HepG2 (cell line): Measurements from ENCODE around the gene ANXA6. TPM values are rescaled to one million over a fixed set of nuclear protein-coding genes. Genes with fewer than 3 reads are reported as not detected.

Experiments
- ATAC-seq: fragments of 200-7000 bp; cut with Tn5 transposase; 3 replicates; pipeline ENCODE4 v1.9.1; 2020; ENCODE audit warnings: mild to moderate bottlenecking, moderate library complexity
- BruUV-seq: library from RNA; stranded (reverse); fragments of 400-500 nt; replicated peaks from 2 replicates; lab custom pipeline; 2021; lab: Mats Ljungman, UMichigan
- CTCF ChIA-PET: fragments of 300-600 bp; formaldehyde crosslinking; extraction: SDS; loops from one replicate; lab custom pipeline; 2021; ENCODE audit warnings: low total read pairs, inconsistent platforms, low intra/inter-chr PET ratio; lab: Yijun Ruan, JAX
- POLR2A ChIA-PET: fragments of 350-600 bp; sonication (Branson Sonifier 250); formaldehyde crosslinking; loops from one replicate; lab custom pipeline; 2020; ENCODE audit warnings: antibody characterized with exemption, inconsistent platforms; lab: Yijun Ruan, JAX
- DNase-seq: peaks from one replicate; pipeline ENCODE4 v3.0.0-alpha.2; 2015; ENCODE audit warnings: low spot score
- FAIRE-seq: peaks from 3 replicates; lab custom pipeline; 2011; peaks lifted over from hg19 to GRCh38; lab: Jason Lieb, UNC
- H2AFZ ChIP-seq: one replicate; pipeline ENCODE4 v1.6.1; 2011; ENCODE audit warnings: low read length, inconsistent platforms
- H3K27ac ChIP-seq: fragments of 300-600 bp; 3 replicates; pipeline ENCODE4 v1.8.0; 2011; ENCODE audit warnings: mixed run types, mild to moderate bottlenecking, mixed read lengths, low read length, inconsistent platforms; ENCODE audit not compliant: insufficient read depth; ENCODE audit errors: extremely low read length
- H3K27me3 ChIP-seq, 2 experiments: fragments of 200-600 bp in 1 of 2; 2 replicates in 1 of 2; 3 replicates in 1 of 2; pipeline versions ENCODE4 v1.6.0 to v1.8.0; 2011; ENCODE audit warnings: low read length in 2 of 2, mild to moderate bottlenecking in 2 of 2, moderate library complexity in 2 of 2, inconsistent platforms in 1 of 2; ENCODE audit not compliant: insufficient read depth in 2 of 2, control insufficient read depth in 1 of 2
- H3K36me3 ChIP-seq, 2 experiments: fragments of 200-600 bp in 1 of 2; replicated peaks in 1 of 2; 2 replicates in 1 of 2; 3 replicates in 1 of 2; pipeline versions ENCODE4 v1.5.1 to v1.8.0; 2011; ENCODE audit warnings: low read length in 2 of 2, inconsistent platforms in 1 of 2; ENCODE audit not compliant: insufficient read depth in 2 of 2, control insufficient read depth in 1 of 2
- H3K4me1 ChIP-seq: 2 replicates; pipeline ENCODE4 v1.5.1; 2012; ENCODE audit warnings: low read length, inconsistent platforms; ENCODE audit not compliant: insufficient read depth
- H3K4me2 ChIP-seq: 2 replicates; pipeline ENCODE4 v1.6.0; 2011; ENCODE audit warnings: low read depth, low read length, inconsistent platforms
- H3K4me3 ChIP-seq, 3 experiments: fragments of 200-600 bp in 1 of 3; sonication (generic), shearing (Covaris generic) in 1 of 3; replicated peaks in 1 of 3; 2 replicates each; pipeline ENCODE4 v1.5.1; 2011 to 2016; ENCODE audit warnings: low read length in 3 of 3, inconsistent platforms in 2 of 3, low read depth in 2 of 3, mild to moderate bottlenecking in 2 of 3, control low read depth in 1 of 3, mixed read lengths in 1 of 3; ENCODE audit not compliant: insufficient read depth in 1 of 3
- H3K79me2 ChIP-seq: one replicate; pipeline ENCODE4 v1.6.1; 2011; ENCODE audit warnings: low read length, inconsistent platforms; ENCODE audit not compliant: insufficient read depth
- H3K9ac ChIP-seq: 2 replicates; pipeline ENCODE4 v1.6.0; 2011; ENCODE audit warnings: mild to moderate bottlenecking, low read depth, low read length, inconsistent platforms; ENCODE audit not compliant: insufficient read depth
- H3K9me3 ChIP-seq: 2 replicates; pipeline ENCODE4 v1.5.1; 2012; ENCODE audit warnings: mild to moderate bottlenecking, low read length
- H4K20me1 ChIP-seq: 2 replicates; pipeline ENCODE4 v1.6.0; 2011; ENCODE audit warnings: inconsistent platforms, mild to moderate bottlenecking, low read length, moderate library complexity; ENCODE audit not compliant: insufficient read depth
- ESRRA ChIP-seq: sonication (generic); formaldehyde crosslinking; IDR thresholded peaks from 2 replicates; pipeline ENCODE4 v1.5.1; 2020; ENCODE audit warnings: mild to moderate bottlenecking, low read depth, missing genetic modification reagents
- FOXC1 ChIP-seq: sonication (generic); formaldehyde crosslinking; IDR thresholded peaks from 2 replicates; pipeline ENCODE4 v1.8.0; 2022; ENCODE audit warnings: mild to moderate bottlenecking, missing genetic modification reagents, borderline replicate concordance
- GATA4 ChIP-seq: sonication (generic); IDR thresholded peaks from 2 replicates; pipeline ENCODE4 v1.6.1; 2016; ENCODE audit warnings: antibody characterized with exemption, low read depth, borderline replicate concordance
- HNRNPH1 ChIP-seq: fragments of 200-400 bp; formaldehyde crosslinking; optimal IDR thresholded peaks from 2 replicates; pipeline ENCODE3; 2017; ENCODE audit warnings: mild to moderate bottlenecking, low read depth, low read length
- NCOA1 ChIP-seq: sonication (generic); formaldehyde crosslinking; IDR thresholded peaks from 2 replicates; pipeline ENCODE4 v1.9.0; 2021; ENCODE audit warnings: missing genetic modification reagents
- RAD51 ChIP-seq: fragments of 450-650 bp; IDR thresholded peaks from 2 replicates; pipeline ENCODE4 v1.6.1; 2016; ENCODE audit warnings: borderline replicate concordance
- SMC3 ChIP-seq: IDR thresholded peaks from 2 replicates; pipeline ENCODE4 v1.6.1; 2011; ENCODE audit warnings: low read length, improper control_type of control experiment
- THAP11 ChIP-seq: IDR thresholded peaks from 2 replicates; pipeline ENCODE4 v1.6.1; 2016; ENCODE audit warnings: missing biosample characterization, missing genetic modification reagents
- WIZ ChIP-seq: sonication (generic); formaldehyde crosslinking; IDR thresholded peaks from 2 replicates; pipeline ENCODE4 v1.5.1; 2020; ENCODE audit warnings: mild to moderate bottlenecking, missing genetic modification reagents
- ZNF577 ChIP-seq: sonication (generic); formaldehyde crosslinking; IDR thresholded peaks from 2 replicates; pipeline ENCODE4 v1.4.0; 2020; ENCODE audit warnings: mild to moderate bottlenecking, low read depth, missing genetic modification reagents, borderline replicate concordance
- ZNF619 ChIP-seq: sonication (generic); formaldehyde crosslinking; IDR thresholded peaks from 2 replicates; pipeline ENCODE4 v1.4.0; 2020; ENCODE audit warnings: mild to moderate bottlenecking, missing genetic modification reagents
- ZNF776 ChIP-seq: sonication (generic); formaldehyde crosslinking; IDR thresholded peaks from 2 replicates; pipeline ENCODE4 v1.4.0; 2020; ENCODE audit warnings: mild to moderate bottlenecking, missing genetic modification reagents
- ZZZ3 ChIP-seq: sonication (generic); formaldehyde crosslinking; IDR thresholded peaks from 2 replicates; pipeline ENCODE4 v1.4.0; 2020; ENCODE audit warnings: missing genetic modification reagents, mild to moderate bottlenecking, borderline replicate concordance
- WGBS: methylation state at CpG from one replicate; pipeline ENCODE4 v1.1.6; 2017; ENCODE audit warnings: low lambda C conversion rate; 5-methylcytosine and 5-hydroxymethylcytosine counted together
- in situ Hi-C: cut with HindIII; loops from 2 replicates; pipeline ENCODE4 v1.10.0; 2017; ENCODE audit warnings: low pct_unique_long_range_greater_than_20kb; ENCODE audit not compliant: extremely low pct_ligation_motif_present
- intact Hi-C: fragments of 100-400 bp; cut with micrococcal nuclease; formaldehyde crosslinking; loops from one replicate; pipeline ENCODE4 v1.10.0; 2022; ENCODE audit not compliant: unreplicated experiment
- polyA plus RNA-seq, 8 experiments: library from polyadenylated mRNA; depleted of rRNA in 3 of 8; stranded (reverse) in 7 of 8; unstranded in 1 of 8; fragments of >200 nt; fragmentation: Illumina TruSeq in 4 of 8; extraction: Trizol in 4 of 8; gene quantifications; 2 replicates each; pipeline versions ENCODE4 v1.2.1 to v1.2.3, GENCODE V29; 2011 to 2016; ENCODE audit warnings: low read depth in 4 of 8, missing spikeins in 1 of 8, mixed read lengths in 1 of 8; ENCODE audit not compliant: insufficient read depth in 1 of 8
- total RNA-seq, 5 experiments: library from RNA; depleted of rRNA; stranded (reverse); fragments of >200 nt; fragmentation: Illumina TruSeq; extraction: Trizol; gene quantifications; 2 replicates each; pipeline ENCODE4 v1.2.3, GENCODE V29; 2016; ENCODE audit warnings: low read depth in 1 of 5
- TF ChIP-seq, protein P1 (sequence below): IDR thresholded peaks from 2 replicates; pipeline ENCODE4 v1.6.1; 2018; ENCODE audit warnings: missing genetic modification reagents
- TF ChIP-seq, protein P2 (sequence below): IDR thresholded peaks from 2 replicates; pipeline ENCODE4 v1.6.1; 2016; ENCODE audit warnings: mild to moderate bottlenecking
- TF ChIP-seq, protein P3 (sequence below): sonication (generic); formaldehyde crosslinking; IDR thresholded peaks from 2 replicates; pipeline ENCODE4 v1.4.0; 2020; ENCODE audit warnings: missing genetic modification reagents
- TF ChIP-seq, protein P4 (sequence below): IDR thresholded peaks from 2 replicates; pipeline ENCODE4 v1.6.1; 2016; ENCODE audit warnings: missing compliant biosample characterization, missing genetic modification reagents, borderline replicate concordance
- TF ChIP-seq, protein P5 (sequence below): sonication (generic); formaldehyde crosslinking; IDR thresholded peaks from 2 replicates; pipeline ENCODE4 v1.5.1; 2020; ENCODE audit warnings: missing genetic modification reagents, mild to moderate bottlenecking, borderline replicate concordance

ANXA6 gene
- total and polyA plus RNA-seq, 2 of the 13 experiments (the other 11 are each of a cell fraction or from before 2014, with no cell fraction given): 103 to 125 TPM

GRCh38 chr5:151065609-151066008 is 92.0 kb downstream of the ANXA6 start:
- Histone ChIP-seq H3K27me3 (no peaks in the 10 kb centered on the region), H3K4me1 (peaks cover 42% of the 10 kb centered on the region), H4K20me1 (peaks cover 62% of the 10 kb centered on the region; the same call in 1 of the 2 replicates), H3K4me3 (no peak overlapping the region), H3K4me2 (no peak overlapping the region), H3K9me3 (no peaks in the 10 kb centered on the region), H3K9ac (no peak overlapping the region), H2AFZ (no peak overlapping the region), H3K27ac (no peak overlapping the region), H3K79me2 (peaks cover 62% of the 10 kb centered on the region), H3K36me3 (peaks cover 33 to 65% of the 10 kb centered on the region in 2 experiments)
- no TSS peak for BruUV-seq
- no peak for FAIRE-seq
- ATAC-seq: no peak
- WGBS: 100% methylated on average over 1 of the region's 1 CpG
- POLR2A ChIA-PET: no interaction called here
- intact Hi-C loops (no loop called here), in situ Hi-C loops (no loop called here)
- DNase-seq: no peak
- CTCF ChIA-PET: no interaction called here
- TF ChIP-seq, protein P1, sequence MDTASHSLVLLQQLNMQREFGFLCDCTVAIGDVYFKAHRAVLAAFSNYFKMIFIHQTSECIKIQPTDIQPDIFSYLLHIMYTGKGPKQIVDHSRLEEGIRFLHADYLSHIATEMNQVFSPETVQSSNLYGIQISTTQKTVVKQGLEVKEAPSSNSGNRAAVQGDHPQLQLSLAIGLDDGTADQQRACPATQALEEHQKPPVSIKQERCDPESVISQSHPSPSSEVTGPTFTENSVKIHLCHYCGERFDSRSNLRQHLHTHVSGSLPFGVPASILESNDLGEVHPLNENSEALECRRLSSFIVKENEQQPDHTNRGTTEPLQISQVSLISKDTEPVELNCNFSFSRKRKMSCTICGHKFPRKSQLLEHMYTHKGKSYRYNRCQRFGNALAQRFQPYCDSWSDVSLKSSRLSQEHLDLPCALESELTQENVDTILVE (CRISPR knock-in tag): no peak
- TF ChIP-seq NCOA1 (CRISPR knock-in tag) (no peak), ZNF619 (CRISPR knock-in tag) (no peak), SMC3 (no peak), ZNF577 (CRISPR knock-in tag) (no peak), WIZ (CRISPR knock-in tag) (no peak), HNRNPH1 (no peak), ZNF776 (CRISPR knock-in tag) (no peak), ESRRA (no peak), THAP11 (CRISPR knock-in tag) (no peak), RAD51 (no peak), FOXC1 (CRISPR knock-in tag) (no peak), GATA4 (no peak), ZZZ3 (CRISPR knock-in tag) (no peak)
- TF ChIP-seq, protein P2, sequence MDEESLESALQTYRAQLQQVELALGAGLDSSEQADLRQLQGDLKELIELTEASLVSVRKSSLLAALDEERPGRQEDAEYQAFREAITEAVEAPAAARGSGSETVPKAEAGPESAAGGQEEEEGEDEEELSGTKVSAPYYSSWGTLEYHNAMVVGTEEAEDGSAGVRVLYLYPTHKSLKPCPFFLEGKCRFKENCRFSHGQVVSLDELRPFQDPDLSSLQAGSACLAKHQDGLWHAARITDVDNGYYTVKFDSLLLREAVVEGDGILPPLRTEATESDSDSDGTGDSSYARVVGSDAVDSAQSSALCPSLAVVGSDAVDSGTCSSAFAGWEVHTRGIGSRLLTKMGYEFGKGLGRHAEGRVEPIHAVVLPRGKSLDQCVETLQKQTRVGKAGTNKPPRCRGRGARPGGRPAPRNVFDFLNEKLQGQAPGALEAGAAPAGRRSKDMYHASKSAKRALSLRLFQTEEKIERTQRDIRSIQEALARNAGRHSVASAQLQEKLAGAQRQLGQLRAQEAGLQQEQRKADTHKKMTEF: no peak
- TF ChIP-seq, protein P3, sequence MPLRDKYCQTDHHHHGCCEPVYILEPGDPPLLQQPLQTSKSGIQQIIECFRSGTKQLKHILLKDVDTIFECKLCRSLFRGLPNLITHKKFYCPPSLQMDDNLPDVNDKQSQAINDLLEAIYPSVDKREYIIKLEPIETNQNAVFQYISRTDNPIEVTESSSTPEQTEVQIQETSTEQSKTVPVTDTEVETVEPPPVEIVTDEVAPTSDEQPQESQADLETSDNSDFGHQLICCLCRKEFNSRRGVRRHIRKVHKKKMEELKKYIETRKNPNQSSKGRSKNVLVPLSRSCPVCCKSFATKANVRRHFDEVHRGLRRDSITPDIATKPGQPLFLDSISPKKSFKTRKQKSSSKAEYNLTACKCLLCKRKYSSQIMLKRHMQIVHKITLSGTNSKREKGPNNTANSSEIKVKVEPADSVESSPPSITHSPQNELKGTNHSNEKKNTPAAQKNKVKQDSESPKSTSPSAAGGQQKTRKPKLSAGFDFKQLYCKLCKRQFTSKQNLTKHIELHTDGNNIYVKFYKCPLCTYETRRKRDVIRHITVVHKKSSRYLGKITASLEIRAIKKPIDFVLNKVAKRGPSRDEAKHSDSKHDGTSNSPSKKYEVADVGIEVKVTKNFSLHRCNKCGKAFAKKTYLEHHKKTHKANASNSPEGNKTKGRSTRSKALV: no peak
- TF ChIP-seq, protein P4, sequence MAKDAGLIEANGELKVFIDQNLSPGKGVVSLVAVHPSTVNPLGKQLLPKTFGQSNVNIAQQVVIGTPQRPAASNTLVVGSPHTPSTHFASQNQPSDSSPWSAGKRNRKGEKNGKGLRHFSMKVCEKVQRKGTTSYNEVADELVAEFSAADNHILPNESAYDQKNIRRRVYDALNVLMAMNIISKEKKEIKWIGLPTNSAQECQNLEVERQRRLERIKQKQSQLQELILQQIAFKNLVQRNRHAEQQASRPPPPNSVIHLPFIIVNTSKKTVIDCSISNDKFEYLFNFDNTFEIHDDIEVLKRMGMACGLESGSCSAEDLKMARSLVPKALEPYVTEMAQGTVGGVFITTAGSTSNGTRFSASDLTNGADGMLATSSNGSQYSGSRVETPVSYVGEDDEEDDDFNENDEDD (CRISPR knock-in tag): no peak
- TF ChIP-seq, protein P5, sequence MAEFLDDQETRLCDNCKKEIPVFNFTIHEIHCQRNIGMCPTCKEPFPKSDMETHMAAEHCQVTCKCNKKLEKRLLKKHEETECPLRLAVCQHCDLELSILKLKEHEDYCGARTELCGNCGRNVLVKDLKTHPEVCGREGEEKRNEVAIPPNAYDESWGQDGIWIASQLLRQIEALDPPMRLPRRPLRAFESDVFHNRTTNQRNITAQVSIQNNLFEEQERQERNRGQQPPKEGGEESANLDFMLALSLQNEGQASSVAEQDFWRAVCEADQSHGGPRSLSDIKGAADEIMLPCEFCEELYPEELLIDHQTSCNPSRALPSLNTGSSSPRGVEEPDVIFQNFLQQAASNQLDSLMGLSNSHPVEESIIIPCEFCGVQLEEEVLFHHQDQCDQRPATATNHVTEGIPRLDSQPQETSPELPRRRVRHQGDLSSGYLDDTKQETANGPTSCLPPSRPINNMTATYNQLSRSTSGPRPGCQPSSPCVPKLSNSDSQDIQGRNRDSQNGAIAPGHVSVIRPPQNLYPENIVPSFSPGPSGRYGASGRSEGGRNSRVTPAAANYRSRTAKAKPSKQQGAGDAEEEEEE (CRISPR knock-in tag): no peak
